ENCODE results near the gene TRAPPC5. TPM values are rescaled to one million over a fixed set of nuclear protein-coding genes. Genes with fewer than 3 reads are reported as not detected.

Gene TRAPPC5
- total RNA-seq, 1 experiment from 2014 or later = 77.4 TPM

- Histone ChIP-seq H3K9me3 (ENCODE audit: control insufficient read depth, low read depth, low read length) (no peaks in the 10 kb centered on the region), H3T11ph (ENCODE audit: low read length) (no peak overlapping the region), H3K27ac (ENCODE audit: insufficient read length, low read depth, low read length) (no peak overlapping the region), H3K4me1 (ENCODE audit: insufficient read depth, low read length) (no peaks in the 10 kb centered on the region), H2BK15ac (ENCODE audit: low read depth, low read length) (no peak overlapping the region), H2BK5ac (ENCODE audit: insufficient read length, low read length) (no peak overlapping the region), H3K56ac (ENCODE audit: insufficient read length, low read depth, low read length) (no peak overlapping the region), H3K4me2 (ENCODE audit: insufficient read depth, insufficient read length, low read length) (no peak overlapping the region), H2BK20ac (ENCODE audit: low read depth, low read length, poor library complexity, severe bottlenecking) (no peak overlapping the region), H3K27me3 (ENCODE audit: insufficient read depth, low read length) (peaks cover 16% of the 10 kb centered on the region; the same call in 1 of the 2 replicates), H2BK120ac (ENCODE audit: low read depth, low read length, poor library complexity, severe bottlenecking) (no peak overlapping the region), H3K23ac (ENCODE audit: insufficient read length, low read depth, low read length) (no peak overlapping the region), H3K4ac (ENCODE audit: low read depth, low read length) (no peak overlapping the region), H3K9ac (ENCODE audit: extremely low read depth, insufficient read length, low read length) (no peak overlapping the region), H3K18ac (ENCODE audit: insufficient read length, low read depth, low read length) (no peak overlapping the region), H3K79me2 (ENCODE audit: insufficient read depth, low read length) (no peaks in the 10 kb centered on the region; the same call in 1 of the 2 replicates), H4K5ac (ENCODE audit: insufficient read length, low read depth, low read length) (no peak overlapping the region), H4K91ac (ENCODE audit: insufficient read length, low read depth, low read length) (no peak overlapping the region), H3K14ac (ENCODE audit: insufficient read depth, low read length) (no peak overlapping the region), H4K8ac (replicated peaks; ENCODE audit: insufficient read length, low read depth, low read length) (no peak overlapping the region), H2AFZ (ENCODE audit: low read length) (no peak overlapping the region), H2AK5ac (ENCODE audit: insufficient read length, low read length) (no peak overlapping the region), H3K23me2 (ENCODE audit: insufficient read length, low read depth, low read length, poor library complexity, severe bottlenecking) (no peaks in the 10 kb centered on the region), H2BK12ac (ENCODE audit: insufficient read length, low read depth, low read length) (no peak overlapping the region), H4K20me1 (ENCODE audit: control insufficient read depth, insufficient read depth, insufficient read length) (no peaks in the 10 kb centered on the region), H3K79me1 (ENCODE audit: insufficient read depth, low read depth, low read length, poor library complexity, severe bottlenecking) (peaks cover 2% of the 10 kb centered on the region)
- Mint-ChIP-seq H3K4me3 (peak overlapping the region in 1 of 2 experiments; percentile 81; a peak in 1 of 5 replicates), H3K4me1 (peaks cover 1 to 7% of the 10 kb centered on the region in 2 experiments; a peak in 3 of 4 replicates), H3K9me3 (no peaks in the 10 kb centered on the region), H3K27ac (no peak overlapping the region), H3K36me3 (ENCODE audit: insufficient read depth in 1 of 3, low read depth in 3 of 3) (peaks cover 7 to 17% (median 13%) of the 10 kb centered on the region in 3 experiments; a peak in 6 of 7 replicates), H3K27me3 (ENCODE audit: low read depth) (peaks cover 30% of the 10 kb centered on the region)
- no CpG with 5 or more reads among the region's 6 CpGs for WGBS (ENCODE audit: extremely low coverage, insufficient read length, low lambda C conversion rate)
- no peak for DNase-seq
- TF ChIP-seq, protein P1, sequence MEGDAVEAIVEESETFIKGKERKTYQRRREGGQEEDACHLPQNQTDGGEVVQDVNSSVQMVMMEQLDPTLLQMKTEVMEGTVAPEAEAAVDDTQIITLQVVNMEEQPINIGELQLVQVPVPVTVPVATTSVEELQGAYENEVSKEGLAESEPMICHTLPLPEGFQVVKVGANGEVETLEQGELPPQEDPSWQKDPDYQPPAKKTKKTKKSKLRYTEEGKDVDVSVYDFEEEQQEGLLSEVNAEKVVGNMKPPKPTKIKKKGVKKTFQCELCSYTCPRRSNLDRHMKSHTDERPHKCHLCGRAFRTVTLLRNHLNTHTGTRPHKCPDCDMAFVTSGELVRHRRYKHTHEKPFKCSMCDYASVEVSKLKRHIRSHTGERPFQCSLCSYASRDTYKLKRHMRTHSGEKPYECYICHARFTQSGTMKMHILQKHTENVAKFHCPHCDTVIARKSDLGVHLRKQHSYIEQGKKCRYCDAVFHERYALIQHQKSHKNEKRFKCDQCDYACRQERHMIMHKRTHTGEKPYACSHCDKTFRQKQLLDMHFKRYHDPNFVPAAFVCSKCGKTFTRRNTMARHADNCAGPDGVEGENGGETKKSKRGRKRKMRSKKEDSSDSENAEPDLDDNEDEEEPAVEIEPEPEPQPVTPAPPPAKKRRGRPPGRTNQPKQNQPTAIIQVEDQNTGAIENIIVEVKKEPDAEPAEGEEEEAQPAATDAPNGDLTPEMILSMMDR (conservative IDR thresholded peaks at IDR 0.05) = no peak
These were observed 45.0 kb upstream of the TRAPPC5 start for GRCh38 chr19:7635670-7636069.

All from H9 (cell line).